NCI-H748 treated with DMSO at 0.1 percent for 48 hours (cell line): ENCODE measurements around the gene APOBEC3G.
"Not testable (repeated sequence)": the region's sequence is repeated elsewhere in the genome, so short reads cannot be mapped to it uniquely, and the experiment has no call there.

Experiments used
- DNase-seq: peaks from one replicate; lab custom pipeline; 2025; lab: John Stamatoyannopoulos, UW

The APOBEC3G gene

GRCh38 chr22:39068033-39068785 is 8.9 kb upstream of the APOBEC3G start:
- DNase-seq: no peak

- DNase-seq: no peak
Measured at GRCh38 chr22:39070186-39070585, 6.9 kb upstream of the APOBEC3G start.

- DNase-seq: not testable (repeated sequence)
Measured at GRCh38 chr22:39072581-39072981, 4.5 kb upstream of the APOBEC3G start.

DNA sequence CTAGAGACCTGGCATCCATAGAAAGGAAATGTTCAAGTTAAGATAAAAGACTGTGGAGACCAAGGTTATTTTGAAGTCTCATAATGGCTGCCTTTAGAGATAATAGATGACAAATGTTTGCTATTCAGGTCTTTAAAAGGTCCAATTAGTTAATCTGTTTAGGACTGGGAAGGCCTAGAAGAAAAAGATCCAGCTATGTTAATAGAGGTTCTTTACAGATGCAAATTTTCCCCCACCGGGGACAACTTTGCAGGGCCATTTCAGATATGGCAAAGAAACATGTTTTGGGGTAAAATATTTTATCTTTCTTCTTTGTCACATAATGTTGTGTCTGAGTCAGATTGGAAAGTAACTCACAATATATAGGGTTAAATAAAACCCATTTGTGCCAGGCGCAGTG is 3.1 kb upstream of the APOBEC3G start:
- DNase-seq: no peak

GRCh38 chr22:39076155-39077025 is 685 bp upstream of the APOBEC3G start:
- not testable (repeated sequence) for DNase-seq

DNA sequence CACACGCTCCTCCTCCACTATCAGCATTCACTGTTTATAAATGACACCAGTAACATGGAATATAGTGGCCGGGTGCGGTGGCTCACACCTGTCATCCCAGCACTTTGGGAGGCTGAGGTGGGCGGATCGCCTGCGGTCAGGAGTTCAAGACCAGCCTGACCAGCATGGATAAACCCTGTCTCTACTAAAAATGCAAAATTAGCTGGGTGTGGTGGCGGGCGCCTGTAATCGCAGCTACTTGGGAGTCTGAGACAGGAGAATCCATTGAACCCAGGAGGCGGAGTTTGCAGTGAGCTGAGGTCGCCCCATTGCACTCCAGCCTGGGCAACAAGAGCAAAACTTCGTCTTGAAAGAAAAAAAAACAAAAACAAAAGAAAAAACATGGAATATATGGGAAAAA is 837 bp downstream of the APOBEC3G start:
- not testable (repeated sequence) for DNase-seq

DNA sequence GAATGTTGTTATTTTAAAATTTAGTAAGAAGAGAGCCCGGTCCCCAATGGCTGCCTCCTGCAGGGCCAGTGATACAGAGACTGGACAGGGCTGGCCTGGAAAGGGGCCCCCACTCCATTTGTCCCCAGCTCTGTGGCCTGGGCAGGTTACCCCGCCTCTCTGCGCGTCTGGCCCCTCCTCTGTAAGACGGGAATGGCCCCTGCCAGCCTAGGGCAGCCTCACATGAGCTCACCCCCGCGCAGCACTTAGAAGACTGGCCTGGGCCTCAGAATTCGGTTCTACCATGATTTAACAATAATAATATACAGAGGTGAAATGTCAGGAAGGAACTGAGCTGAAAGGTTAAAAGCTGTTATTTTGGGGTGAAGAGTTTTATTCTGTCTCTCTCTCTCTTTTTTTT is 1.3 kb downstream of the APOBEC3G start:
- DNase-seq: no peak

GRCh38 chr22:39079054-39079637 is 2.1 kb downstream of the APOBEC3G start:
- not testable (repeated sequence) for DNase-seq

DNA sequence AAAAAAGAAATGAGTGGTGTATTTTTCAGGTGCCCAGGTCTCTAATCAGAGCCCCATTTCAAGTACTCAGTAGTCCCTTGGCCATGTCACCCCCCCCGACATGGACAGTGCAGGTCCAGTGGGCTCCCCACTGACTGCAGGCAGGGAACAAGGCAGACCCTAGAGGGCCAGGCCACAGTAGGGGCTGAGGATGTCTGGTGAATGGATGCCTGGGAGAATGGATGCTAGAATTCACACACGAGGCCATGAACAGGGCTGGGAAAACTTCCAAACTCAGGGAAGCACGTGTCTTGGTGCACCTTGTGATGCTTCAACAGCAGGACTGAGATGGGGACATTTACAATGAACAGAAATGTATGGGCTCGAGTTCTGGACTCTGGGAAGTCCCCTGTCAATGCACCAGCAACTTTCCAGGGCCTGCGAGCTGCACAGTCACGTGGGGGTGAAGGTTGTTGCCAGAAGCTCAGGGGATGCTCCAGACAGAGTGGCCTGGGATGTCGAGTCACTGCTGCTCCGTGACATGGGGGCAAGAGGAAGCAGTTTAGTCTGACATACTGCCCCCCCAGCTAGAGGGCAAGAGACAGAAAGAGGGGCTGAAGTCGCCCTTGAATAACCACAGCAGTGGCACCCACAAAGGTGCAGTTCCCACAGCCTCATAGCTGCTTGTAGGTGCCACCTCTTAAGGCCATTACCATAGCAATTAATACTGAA is 3.1 kb downstream of the APOBEC3G start:
- no peak for DNase-seq

GRCh38 chr22:39081016-39081415 is 3.9 kb downstream of the APOBEC3G start:
- no peak for DNase-seq

DNA sequence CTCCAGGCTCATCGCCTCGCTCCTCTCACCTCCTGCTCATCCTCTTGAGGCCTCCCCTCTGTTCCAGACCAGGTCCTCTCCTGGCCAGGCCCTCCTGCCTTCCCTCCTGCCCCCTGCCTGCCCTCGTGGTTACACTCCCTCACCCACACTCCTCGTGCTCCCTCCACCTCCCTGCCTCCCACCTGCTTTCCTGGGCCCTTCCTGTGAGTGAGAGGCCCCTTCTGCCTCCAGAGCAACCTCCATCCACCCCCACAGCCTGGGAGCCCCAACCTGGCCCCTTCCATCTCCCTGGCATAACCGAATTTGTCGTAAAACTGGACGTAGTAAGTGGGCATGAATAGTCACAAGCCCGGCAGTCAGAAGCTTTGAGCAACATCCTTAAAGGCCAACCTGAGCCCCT is 4.5 kb downstream of the APOBEC3G start:
- no peak for DNase-seq

DNA sequence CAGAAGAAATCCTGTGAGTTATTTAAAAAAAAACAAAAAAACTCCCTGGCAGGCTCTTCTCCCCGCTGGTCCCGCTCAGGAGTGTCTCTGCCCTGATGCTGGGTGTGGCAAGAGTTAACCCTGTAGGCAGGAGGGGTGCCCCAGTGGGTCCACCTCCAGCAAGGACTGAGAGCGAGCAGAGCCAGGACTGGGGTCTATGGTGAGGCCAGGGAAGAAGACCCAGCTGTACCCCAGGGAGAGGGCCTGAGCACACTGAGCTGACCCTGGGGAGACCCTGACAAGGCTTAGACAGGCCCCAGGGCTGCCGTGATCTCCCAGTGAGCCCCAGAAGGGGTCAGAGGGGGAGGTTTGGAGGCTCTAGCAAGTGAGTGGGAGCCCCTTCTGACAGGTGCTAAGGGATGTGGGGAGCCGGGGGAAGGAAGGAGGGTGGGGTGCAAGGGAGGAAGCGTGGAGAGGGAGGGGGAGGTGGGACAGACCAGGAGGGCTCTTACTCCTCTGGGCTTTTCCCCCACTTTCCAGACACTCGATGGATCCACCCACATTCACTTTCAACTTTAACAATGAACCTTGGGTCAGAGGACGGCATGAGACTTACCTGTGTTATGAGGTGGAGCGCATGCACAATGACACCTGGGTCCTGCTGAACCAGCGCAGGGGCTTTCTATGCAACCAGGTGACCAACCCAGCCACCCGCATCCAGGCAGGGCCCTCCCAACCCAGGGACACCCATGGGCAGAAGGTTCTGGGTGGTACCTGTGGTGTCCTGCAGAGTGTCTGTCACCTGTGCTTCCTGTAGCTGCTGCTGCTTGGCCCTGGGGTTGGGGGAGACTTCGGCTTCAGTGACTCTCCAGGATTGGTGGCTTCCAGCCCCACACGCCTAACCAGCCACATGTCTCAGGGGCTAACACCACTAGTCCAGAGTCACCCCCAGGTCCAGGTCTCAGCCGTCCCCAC is 6.4 kb downstream of the APOBEC3G start:
- no peak for DNase-seq

- DNase-seq: no peak
Measured at GRCh38 chr22:39084666-39085065, 7.6 kb downstream of the APOBEC3G start.

DNA sequence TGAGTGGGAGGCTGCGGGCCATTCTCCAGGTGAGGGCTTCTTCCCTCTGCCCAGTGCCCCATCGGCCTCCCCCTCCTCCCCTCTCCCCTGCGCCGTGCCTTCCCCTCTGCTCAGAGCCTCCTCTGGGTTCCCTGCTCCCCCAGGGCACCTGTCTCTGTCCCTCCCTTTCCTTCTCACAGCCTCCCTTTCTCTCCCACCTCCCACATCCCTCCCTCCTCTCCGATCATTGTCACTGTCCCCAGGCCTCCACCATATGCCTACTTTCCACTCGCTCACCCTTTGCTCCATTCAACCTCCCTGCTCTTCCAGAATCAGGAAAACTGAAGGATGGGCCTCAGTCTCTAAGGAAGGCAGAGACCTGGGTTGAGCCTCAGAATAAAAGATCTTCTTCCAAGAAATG is 10.0 kb downstream of the APOBEC3G start:
- DNase-seq: no peak

- DNase-seq: no peak
Measured at GRCh38 chr22:39087881-39088684, 11.0 kb downstream of the APOBEC3G start.

GRCh38 chr22:39088685-39089032 is 11.6 kb downstream of the APOBEC3G start:
- DNase-seq: no peak

- DNase-seq: no peak
Measured at GRCh38 chr22:39089928-39090327, 12.9 kb downstream of the APOBEC3G start.

GRCh38 chr22:39090426-39091064 is 13.5 kb downstream of the APOBEC3G start:
- no peak for DNase-seq

- no peak for DNase-seq
Measured at GRCh38 chr22:39091126-39092081, 14.3 kb downstream of the APOBEC3G start.
